ENCODE results near the gene STAC.
"Not testable (repeated sequence)": the region's sequence is repeated elsewhere in the genome, so short reads cannot be mapped to it uniquely, and the experiment has no call there.

The STAC gene

GRCh38 chr3:36493051-36493450, 112.7 kb downstream of the STAC start:
- H3K4me1 ChIP-seq (ENCODE audit: insufficient read depth, low read length): no peaks in the 10 kb centered on the region
- H3K27ac ChIP-seq (ENCODE audit: low read depth, low read length): no peak overlapping the region
- H3K27me3 ChIP-seq (ENCODE audit: insufficient read depth, low read length): no peaks in the 10 kb centered on the region
- no peaks in the 10 kb centered on the region for H3K36me3 ChIP-seq (ENCODE audit: insufficient read depth, low read length)
- H3K9me3 ChIP-seq (ENCODE audit: insufficient read depth, low read depth, low read length): no peaks in the 10 kb centered on the region
- H3K4me3 ChIP-seq (ENCODE audit: low read length): no peak overlapping the region
- H3K9ac ChIP-seq (ENCODE audit: low read depth, low read length): no peak overlapping the region
- 96% methylated on average over 4 of the region's 4 CpGs for WGBS

- WGBS: 91% methylated on average over 3 of the region's 3 CpGs
Measured at GRCh38 chr3:36494461-36495109, 114.3 kb downstream of the STAC start.

DNA sequence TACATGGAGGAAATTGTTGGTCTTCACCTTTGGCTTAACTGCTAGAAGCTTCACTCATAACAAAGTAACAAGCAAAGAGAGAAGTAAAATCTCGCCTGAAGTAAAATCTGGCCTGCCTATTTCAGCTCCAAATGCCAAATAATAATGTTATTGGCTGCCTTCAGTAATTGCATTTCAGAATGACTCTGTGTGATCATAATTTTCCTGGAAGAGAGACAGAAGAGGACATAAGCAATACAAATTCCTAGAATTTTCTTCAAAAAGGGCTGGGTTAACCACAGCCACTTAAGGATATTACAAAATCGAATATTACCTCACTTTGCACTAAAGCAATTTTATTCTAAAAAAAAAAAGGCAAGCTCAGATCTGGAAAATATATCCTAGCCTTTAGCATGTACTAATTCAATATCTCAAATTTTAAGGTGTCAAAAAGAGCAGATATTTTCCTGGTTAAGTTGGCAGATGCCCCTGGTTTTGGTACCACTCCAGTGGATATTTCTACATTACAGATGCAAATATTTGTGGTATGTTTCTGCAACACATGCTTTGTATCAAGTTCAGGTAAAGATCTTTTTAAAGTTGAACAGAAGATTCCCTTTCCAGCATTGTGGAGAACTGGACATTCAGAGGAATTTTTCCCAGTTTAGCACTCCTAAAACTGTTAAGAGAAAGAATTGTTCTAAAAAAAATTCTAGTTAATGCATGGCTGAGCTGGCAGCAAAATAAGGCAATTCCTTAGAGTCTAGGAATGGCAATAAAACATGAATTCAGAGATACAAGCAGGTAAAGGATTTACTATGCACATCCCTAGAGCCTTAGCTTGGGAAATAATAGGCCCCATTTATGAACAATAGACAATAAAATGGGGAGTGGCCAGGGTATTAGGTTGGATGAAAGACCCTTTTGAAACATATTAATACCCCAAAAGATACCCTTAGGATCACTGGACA, 116.7 kb downstream of the STAC start:
- Histone ChIP-seq H3K27me3 (ENCODE audit: insufficient read depth, low read length) (no peaks in the 10 kb centered on the region), H3K27ac (ENCODE audit: low read depth, low read length) (no peak overlapping the region), H3K36me3 (ENCODE audit: insufficient read depth, low read length) (no peaks in the 10 kb centered on the region), H3K9me3 (ENCODE audit: insufficient read depth, low read depth, low read length) (no peaks in the 10 kb centered on the region), H3K9ac (ENCODE audit: low read depth, low read length) (no peak overlapping the region), H3K4me3 (ENCODE audit: low read length) (no peak overlapping the region), H3K4me1 (ENCODE audit: insufficient read depth, low read length) (no peaks in the 10 kb centered on the region)
- 83% methylated on average over 2 of the region's 2 CpGs for WGBS

More at GRCh38 chr3:36494461-36495109, 114.3 kb downstream of the STAC start:
- Histone ChIP-seq H3K27me3 (ENCODE audit: insufficient read depth, low read length) (no peaks in the 10 kb centered on the region), H3K4me1 (ENCODE audit: insufficient read depth, low read length) (no peaks in the 10 kb centered on the region), H3K9me3 (ENCODE audit: insufficient read depth, low read depth, low read length) (no peaks in the 10 kb centered on the region), H3K4me3 (ENCODE audit: low read length) (no peak overlapping the region), H3K9ac (ENCODE audit: low read depth, low read length) (no peak overlapping the region), H3K36me3 (ENCODE audit: insufficient read depth, low read length) (no peaks in the 10 kb centered on the region), H3K27ac (ENCODE audit: low read depth, low read length) (no peak overlapping the region)

DNA sequence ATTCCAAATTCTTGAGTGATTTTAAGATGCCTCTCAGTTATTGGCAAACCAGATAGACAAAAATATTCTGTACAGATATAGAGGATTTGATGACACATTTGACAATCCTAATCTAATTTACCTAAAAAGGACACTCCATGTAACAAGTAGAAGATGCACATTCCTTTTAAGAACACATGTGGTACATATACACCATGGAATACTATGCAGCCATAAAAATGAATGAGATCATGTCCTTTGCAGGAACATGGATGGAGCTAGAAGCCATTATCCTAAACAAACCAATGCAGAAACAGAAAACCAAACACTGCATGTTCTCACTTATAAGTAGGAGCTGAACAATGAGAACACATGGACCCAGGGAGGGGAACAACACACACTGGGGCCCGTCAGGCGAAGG, 119.7 kb downstream of the STAC start:
- WGBS: 96% methylated on average over 2 of the region's 2 CpGs

DNA sequence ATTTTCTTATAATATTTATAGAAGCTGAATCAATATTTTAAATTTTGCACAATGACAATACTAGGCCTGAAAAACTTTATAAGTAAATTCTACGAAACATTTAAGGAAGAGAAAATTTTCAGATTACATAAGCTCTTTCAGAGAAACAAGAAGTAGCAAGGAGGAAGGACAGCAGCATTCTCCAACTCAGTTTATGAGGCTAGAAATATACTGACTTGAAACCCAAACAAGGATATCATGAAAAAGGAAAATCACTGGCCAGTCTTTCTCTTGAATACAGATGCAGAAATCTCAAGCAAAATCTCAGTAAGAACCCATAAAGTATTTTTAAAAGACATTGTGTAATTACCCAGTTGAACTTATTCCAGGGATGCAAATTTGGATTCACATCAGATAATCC, 121.3 kb downstream of the STAC start:
- no CpG with 5 or more reads among the region's 1 CpG for WGBS
- Histone ChIP-seq H3K27ac (ENCODE audit: low read depth, low read length) (no peak overlapping the region), H3K9me3 (ENCODE audit: insufficient read depth, low read depth, low read length) (no peaks in the 10 kb centered on the region), H3K27me3 (ENCODE audit: insufficient read depth, low read length) (no peaks in the 10 kb centered on the region), H3K9ac (ENCODE audit: low read depth, low read length) (no peak overlapping the region), H3K36me3 (ENCODE audit: insufficient read depth, low read length) (no peaks in the 10 kb centered on the region), H3K4me1 (ENCODE audit: insufficient read depth, low read length) (no peaks in the 10 kb centered on the region), H3K4me3 (ENCODE audit: low read length) (no peak overlapping the region)

More for the DNA sequence above, 119.7 kb downstream of the STAC start:
- not testable (repeated sequence) for H3K36me3 ChIP-seq (ENCODE audit: insufficient read depth, low read length); H3K4me3 ChIP-seq (ENCODE audit: low read length); H3K27ac ChIP-seq (ENCODE audit: low read depth, low read length); H3K9me3 ChIP-seq (ENCODE audit: insufficient read depth, low read depth, low read length); H3K9ac ChIP-seq (ENCODE audit: low read depth, low read length); H3K27me3 ChIP-seq (ENCODE audit: insufficient read depth, low read length); H3K4me1 ChIP-seq (ENCODE audit: insufficient read depth, low read length)

DNA sequence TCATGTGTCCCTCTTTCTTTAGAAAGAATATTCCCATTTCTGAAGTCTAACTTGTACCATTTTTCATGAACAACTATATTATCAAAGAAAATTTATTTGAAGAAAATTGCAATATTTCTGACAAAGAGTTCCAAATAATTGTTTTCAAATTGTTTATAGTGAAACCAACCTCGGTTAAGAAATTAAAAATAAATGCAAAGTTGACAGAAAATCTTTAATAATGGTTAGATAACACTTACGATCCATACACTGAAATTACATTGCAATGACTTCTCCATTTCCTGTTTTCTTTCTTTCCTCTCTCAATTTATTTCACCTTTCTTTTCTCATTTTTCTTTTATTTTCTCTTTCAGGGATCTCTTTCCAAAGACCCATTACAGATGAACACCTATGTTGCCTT, 125.1 kb downstream of the STAC start:
- Histone ChIP-seq H3K27ac (ENCODE audit: low read depth, low read length) (no peak overlapping the region), H3K27me3 (ENCODE audit: insufficient read depth, low read length) (no peaks in the 10 kb centered on the region), H3K4me3 (ENCODE audit: low read length) (no peak overlapping the region), H3K9me3 (ENCODE audit: insufficient read depth, low read depth, low read length) (no peaks in the 10 kb centered on the region), H3K9ac (ENCODE audit: low read depth, low read length) (no peak overlapping the region), H3K4me1 (ENCODE audit: insufficient read depth, low read length) (no peaks in the 10 kb centered on the region), H3K36me3 (ENCODE audit: insufficient read depth, low read length) (no peaks in the 10 kb centered on the region)
- 96% methylated on average over 1 of the region's 2 CpGs for WGBS

DNA sequence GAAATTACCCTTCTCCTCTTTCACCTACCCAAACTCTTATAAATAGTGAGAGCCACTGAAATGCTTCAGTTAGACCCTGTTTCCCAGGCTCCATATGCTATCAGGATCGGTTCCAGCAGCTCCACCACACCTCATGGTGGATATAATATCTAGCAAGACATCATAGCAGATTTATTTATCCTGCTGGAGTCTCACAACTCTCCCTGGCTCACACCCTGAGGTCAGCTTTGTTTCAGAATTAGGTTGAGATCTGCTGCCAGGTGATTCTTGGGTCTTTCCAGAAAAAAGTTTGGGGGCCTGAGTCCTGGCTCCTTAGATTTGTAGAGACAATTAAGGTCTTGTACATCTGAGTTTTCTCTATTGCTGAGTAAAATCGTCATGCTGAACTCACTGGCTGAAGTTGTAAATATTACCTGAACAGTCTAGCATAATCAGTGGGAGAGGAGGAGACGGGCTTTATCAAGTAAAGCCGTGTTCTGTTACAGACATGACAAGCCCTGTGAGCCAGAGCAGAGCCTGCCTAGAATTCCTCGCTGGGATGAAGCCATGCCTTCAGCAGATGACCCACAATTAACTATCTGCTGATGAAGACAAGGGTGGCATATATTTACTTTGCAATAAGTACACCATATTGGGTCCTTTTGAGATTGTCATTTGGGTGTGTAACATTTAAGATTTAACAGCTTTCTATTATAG, 131.6 kb downstream of the STAC start:
- Histone ChIP-seq H3K27me3 (ENCODE audit: insufficient read depth, low read length) (no peaks in the 10 kb centered on the region), H3K36me3 (ENCODE audit: insufficient read depth, low read length) (no peaks in the 10 kb centered on the region), H3K9ac (ENCODE audit: low read depth, low read length) (no peak overlapping the region), H3K27ac (ENCODE audit: low read depth, low read length) (no peak overlapping the region), H3K9me3 (ENCODE audit: insufficient read depth, low read depth, low read length) (no peaks in the 10 kb centered on the region), H3K4me3 (ENCODE audit: low read length) (no peak overlapping the region), H3K4me1 (ENCODE audit: insufficient read depth, low read length) (0 out of 2 replicates have a peak, but pooled peaks cover 3% of the 10 kb centered on the region)
- 95% methylated on average over 5 of the region's 5 CpGs for WGBS

GRCh38 chr3:36512555-36512954, 132.3 kb downstream of the STAC start:
- H3K9me3 ChIP-seq (ENCODE audit: insufficient read depth, low read depth, low read length): no peaks in the 10 kb centered on the region
- 0 out of 2 replicates have a peak, but pooled peaks cover 3% of the 10 kb centered on the region for H3K4me1 ChIP-seq (ENCODE audit: insufficient read depth, low read length)
- no peaks in the 10 kb centered on the region for H3K36me3 ChIP-seq (ENCODE audit: insufficient read depth, low read length)
- no peak overlapping the region for H3K27ac ChIP-seq (ENCODE audit: low read depth, low read length)
- no peaks in the 10 kb centered on the region for H3K27me3 ChIP-seq (ENCODE audit: insufficient read depth, low read length)
- 97% methylated on average over 3 of the region's 3 CpGs for WGBS
- no peak overlapping the region for H3K9ac ChIP-seq (ENCODE audit: low read depth, low read length)
- no peak overlapping the region for H3K4me3 ChIP-seq (ENCODE audit: low read length)

DNA sequence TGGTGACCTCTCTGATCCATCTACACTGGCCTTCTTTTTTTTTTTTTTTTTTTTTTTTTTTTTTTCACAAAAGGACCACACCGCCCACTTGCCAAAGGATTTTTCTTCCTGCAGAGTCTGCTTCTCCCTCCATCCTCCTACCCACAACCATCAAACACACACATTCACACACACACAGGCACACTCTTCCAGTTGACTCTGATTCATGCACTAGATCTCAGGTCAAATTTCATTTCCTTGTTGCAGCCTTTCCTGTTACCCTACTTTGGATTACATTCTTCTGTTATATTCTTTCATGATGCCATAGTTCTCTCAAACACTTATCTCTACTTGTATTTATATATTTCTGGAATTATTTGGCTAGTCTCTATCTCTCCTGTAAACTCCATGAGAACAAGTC, 133.9 kb downstream of the STAC start:
- Histone ChIP-seq H3K4me3 (ENCODE audit: low read length) (no peak overlapping the region), H3K9ac (ENCODE audit: low read depth, low read length) (no peak overlapping the region), H3K36me3 (ENCODE audit: insufficient read depth, low read length) (no peaks in the 10 kb centered on the region), H3K27ac (ENCODE audit: low read depth, low read length) (no peak overlapping the region), H3K9me3 (ENCODE audit: insufficient read depth, low read depth, low read length) (no peaks in the 10 kb centered on the region), H3K4me1 (ENCODE audit: insufficient read depth, low read length) (0 out of 2 replicates have a peak, but pooled peaks cover 3% of the 10 kb centered on the region), H3K27me3 (ENCODE audit: insufficient read depth, low read length) (no peaks in the 10 kb centered on the region)
- 91% methylated on average over 1 of the region's 1 CpG for WGBS

DNA sequence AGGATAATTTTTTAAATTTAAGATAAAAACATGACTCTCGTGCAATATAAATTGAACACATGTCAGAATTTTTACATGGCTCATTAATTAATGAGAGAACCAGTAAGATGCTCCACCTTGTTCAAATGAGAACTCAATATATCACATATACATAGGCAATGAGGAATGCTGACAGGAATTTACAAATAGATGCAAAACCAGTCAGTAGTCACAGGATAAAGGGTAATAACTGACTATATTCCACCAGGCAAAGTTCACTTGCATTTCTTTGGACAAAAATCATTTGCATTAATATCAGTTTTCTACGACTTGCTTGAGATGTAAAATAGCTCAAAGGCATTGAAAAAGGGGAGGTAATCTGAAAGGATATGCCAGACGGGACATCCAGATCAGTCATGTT, 139.4 kb downstream of the STAC start:
- Histone ChIP-seq H3K27me3 (ENCODE audit: insufficient read depth, low read length) (no peaks in the 10 kb centered on the region), H3K9me3 (ENCODE audit: insufficient read depth, low read depth, low read length) (no peaks in the 10 kb centered on the region), H3K9ac (ENCODE audit: low read depth, low read length) (no peak overlapping the region), H3K36me3 (ENCODE audit: insufficient read depth, low read length) (no peaks in the 10 kb centered on the region), H3K4me3 (ENCODE audit: low read length) (no peak overlapping the region), H3K4me1 (ENCODE audit: insufficient read depth, low read length) (0 out of 2 replicates have a peak, but pooled peaks cover 3% of the 10 kb centered on the region), H3K27ac (ENCODE audit: low read depth, low read length) (no peak overlapping the region)
- WGBS: 91% methylated on average over 3 of the region's 3 CpGs

All from HUES64 (cell line).